Epithelial cell of umbilical artery (primary cell): ENCODE results near the gene ZNF98. TPM values are rescaled to one million over a fixed set of nuclear protein-coding genes. Genes with fewer than 3 reads are reported as not detected.

Experiments used
- total RNA-seq: library from RNA; depleted of rRNA; stranded (reverse); fragments of >200 nt; gene quantifications from 2 replicates; pipeline ENCODE4 v1.2.3, GENCODE V29; 2014

Gene ZNF98
- total RNA-seq = not detected in 2 replicates

GRCh38 chr19:22422211-22422610 lies at the start of gene ZNF98:
ZNF98 (minus strand) TSS chr19:22422346; CDS start chr19:22422224, 122 bp downstream.

Other genes with a start within 250 kb of the ZNF98 start
- gene ZNF676, start 225.4 kb downstream of the ZNF98 start, total RNA-seq = not detected in 2 replicates
- not detected in 2 replicates for gene ZNF729, start 135.9 kb downstream of the ZNF98 start, total RNA-seq
- not detected in 2 replicates for gene ZNF492, start 212.0 kb upstream of the ZNF98 start, total RNA-seq